Activated CD4-positive, CD25-positive, alpha-beta regulatory T cell treated with anti-CD3 and anti-CD28 coated beads, Interleukin-2, amount 50 U/mL, for 24 hours (primary cell): ENCODE data around the gene ESR2.
"Not testable (repeated sequence)": the region's sequence is repeated elsewhere in the genome, so short reads cannot be mapped to it uniquely, and the experiment has no call there.

ENCODE experiments used
- ATAC-seq, 2 donors: fragments of 150-1000 bp; cut with Tn5 transposase; one replicate each; pipeline ENCODE4 v1.10.0; 2021; ENCODE audit warnings: mild to moderate bottlenecking in 1 of 2, moderate library complexity in 1 of 2

ESR2 gene

DNA sequence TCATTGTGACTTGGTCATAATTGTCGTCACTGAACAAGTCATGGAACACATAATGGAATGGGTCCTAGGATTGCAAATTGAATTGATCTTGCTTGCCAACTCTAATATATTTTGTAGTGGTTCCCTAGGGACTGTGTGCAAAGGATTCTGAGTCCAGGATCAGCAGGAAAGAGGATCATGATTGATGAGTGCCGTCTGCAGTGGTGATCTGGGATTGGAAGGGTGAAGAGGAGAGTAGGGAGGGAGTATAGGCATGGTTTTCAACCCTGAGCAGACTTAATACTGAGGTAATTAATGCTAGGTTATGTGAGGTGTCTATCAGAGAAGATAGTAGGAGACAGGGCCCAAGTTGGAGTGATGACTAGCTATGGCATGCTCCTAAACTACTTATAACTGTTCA, 168.9 kb downstream of the ESR2 start:
- ATAC-seq, result no peak

GRCh38 chr14:64123241-64123822, 170.8 kb downstream of the ESR2 start:
- ATAC-seq, result peak; percentile 32 to 60

- no peak for ATAC-seq
Observed at GRCh38 chr14:64119980-64120379, 174.2 kb downstream of the ESR2 start.

GRCh38 chr14:64119500-64119899, 174.7 kb downstream of the ESR2 start:
- no peak for ATAC-seq

DNA sequence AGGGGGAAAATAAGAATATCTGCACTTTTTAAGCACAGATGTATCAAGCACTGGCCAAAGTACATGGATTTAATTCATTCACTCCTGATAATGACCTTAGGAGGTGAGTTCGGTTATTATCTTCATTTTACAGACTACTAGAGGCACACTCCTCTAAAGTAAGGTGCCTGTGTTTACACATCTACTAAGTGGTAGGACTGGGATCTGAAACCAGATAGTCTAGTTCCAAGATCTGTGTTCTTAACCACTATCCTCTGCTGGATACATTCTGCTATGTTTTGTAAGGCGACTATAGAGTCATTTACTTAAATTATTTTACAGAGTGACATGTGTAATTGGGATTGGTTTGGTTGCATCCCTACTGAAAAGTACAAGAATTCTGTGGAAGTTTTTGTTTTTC, 175.3 kb downstream of the ESR2 start:
- ATAC-seq, result no peak

GRCh38 chr14:64118403-64118742, 175.8 kb downstream of the ESR2 start:
- ATAC-seq, result not testable (repeated sequence)

GRCh38 chr14:64117671-64118402, 176.3 kb downstream of the ESR2 start:
- ATAC-seq, result no peak

DNA sequence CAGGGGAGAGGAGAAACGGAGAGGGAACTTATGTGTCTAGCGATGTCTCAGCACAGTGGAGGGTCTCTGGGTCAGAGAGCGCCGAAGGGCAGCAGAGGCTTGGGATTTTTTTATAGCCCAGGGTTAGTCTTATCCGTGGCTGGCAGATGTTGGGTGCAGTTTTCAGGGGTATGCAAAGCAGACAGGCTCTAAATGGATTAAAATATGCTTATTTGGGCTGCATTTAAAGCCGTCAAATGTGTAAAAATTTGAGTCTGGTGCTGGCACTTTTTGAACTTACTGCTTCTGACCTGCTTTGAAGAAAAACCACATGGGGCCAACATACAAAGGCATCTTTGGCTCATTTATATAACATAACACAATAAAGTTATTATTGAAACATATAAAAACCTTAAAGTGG, 178.8 kb downstream of the ESR2 start:
- no peak for ATAC-seq

DNA sequence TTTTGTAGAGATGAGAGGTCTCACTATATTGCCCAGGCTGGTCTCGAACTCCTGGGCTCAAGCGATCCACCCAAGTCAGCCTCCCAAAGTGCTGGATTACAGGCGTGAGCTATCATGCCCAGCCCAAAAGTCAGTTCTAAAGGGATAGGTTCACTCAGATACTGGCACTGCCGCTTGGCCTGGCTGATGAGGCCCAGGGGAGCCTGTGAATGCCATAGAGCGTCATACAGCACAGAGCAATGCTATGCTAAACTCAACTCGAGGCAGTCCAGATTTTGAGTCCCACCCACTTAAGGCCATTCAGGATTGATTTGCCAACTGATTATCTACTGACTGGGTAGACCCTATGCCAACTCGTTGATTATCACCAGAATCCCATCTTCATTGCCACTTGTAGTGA, 179.4 kb downstream of the ESR2 start:
- no peak for ATAC-seq

- no peak for ATAC-seq
Observed at GRCh38 chr14:64114166-64114565, 180.0 kb downstream of the ESR2 start.

GRCh38 chr14:64112867-64113678, 181.1 kb downstream of the ESR2 start:
- ATAC-seq, result no peak

DNA sequence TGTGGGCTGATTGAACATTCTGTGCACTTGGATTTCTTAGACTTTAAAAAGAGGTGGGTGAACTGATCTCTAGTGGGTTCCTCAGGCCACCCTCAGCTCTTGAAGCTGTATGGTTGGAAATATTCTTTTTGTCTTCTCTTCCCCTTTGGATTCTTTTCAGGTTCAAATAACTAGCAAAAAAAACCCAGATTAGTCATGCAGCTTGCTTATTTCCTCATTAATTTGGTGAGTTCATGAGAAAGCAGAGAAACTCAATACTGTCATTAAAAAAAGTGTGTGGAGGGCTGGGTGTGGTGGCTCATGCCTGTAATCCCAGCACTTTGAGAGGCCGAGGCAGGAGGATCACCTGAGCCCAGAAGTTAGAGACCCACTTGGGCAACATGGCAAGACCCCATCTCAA, 183.4 kb downstream of the ESR2 start:
- ATAC-seq, result no peak

DNA sequence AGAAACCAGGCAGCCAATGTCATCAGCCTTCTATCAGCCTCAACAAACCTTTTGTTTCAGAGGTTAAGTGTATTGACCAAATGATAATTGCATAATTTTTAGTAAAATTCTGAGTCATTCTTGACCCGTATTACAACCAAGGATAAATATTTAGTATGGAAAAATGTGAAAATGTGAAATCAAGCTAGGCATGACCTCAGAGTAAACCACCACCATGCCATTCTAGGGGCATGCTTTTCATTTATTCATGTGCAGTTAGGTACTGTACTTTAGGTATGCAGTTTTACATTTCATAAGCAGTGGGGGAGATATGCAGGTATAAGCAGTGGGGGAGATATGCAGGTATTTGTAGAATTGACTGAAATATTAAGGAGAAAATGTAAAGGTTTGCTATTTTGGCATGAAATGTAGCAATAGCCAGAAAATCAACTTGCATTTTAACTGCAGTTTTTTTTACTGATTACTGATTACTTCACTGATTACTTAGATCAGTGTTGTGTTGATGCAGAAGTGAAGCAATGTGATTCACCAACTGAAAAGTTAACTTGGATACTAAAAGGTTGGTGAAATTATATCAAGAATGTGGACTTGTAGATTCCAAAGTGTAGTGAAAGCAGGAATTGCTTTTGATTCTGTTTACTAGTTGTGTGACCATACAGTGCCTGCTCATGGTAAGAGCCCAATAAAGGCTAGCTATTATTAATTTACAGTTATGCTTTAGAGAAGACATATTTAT, 184.2 kb downstream of the ESR2 start:
- no peak for ATAC-seq

- no peak for ATAC-seq
Observed at GRCh38 chr14:64107438-64107837, 186.7 kb downstream of the ESR2 start.

- no peak for ATAC-seq
Observed at GRCh38 chr14:64098120-64098519, 196.1 kb downstream of the ESR2 start.

DNA sequence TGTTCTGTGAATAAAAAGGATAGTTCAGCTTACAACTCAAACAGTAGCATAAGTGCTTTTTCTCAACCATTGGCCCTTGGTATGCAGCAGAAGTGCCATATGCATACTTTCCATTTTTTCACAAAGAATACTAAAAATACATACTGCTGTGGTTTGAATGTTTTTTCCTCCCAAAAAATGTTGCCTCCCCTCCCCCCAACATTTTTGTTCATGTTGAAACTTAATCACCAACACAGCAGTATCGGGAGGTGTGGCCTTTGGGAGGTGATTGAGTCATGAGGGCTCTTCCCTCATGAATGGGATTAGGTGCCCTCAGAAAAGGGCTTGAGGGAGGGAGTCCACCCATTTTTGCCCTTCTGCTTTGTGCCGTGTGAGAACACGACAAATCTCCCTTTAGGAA, 198.6 kb downstream of the ESR2 start:
- ATAC-seq, result no peak

GRCh38 chr14:64092940-64093339, 201.2 kb downstream of the ESR2 start:
- no peak for ATAC-seq

DNA sequence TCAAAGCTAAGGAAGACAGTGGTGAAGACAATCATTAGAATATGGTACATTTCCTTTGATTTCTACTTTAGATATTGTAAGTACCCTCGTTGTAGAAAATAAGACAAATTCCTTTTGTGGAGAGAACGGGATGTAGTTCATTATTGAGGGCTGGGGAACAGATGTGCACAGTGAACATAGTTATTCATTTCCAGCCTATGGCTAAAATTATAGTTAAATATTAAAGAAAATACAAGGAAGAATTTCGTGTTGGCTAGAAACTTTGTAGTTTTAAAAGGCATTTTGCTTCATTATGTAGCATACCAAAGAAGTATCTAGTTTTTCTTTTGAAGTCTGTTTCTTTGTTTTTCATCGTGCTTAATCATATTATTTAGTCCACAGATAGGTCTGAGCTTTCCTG, 201.8 kb downstream of the ESR2 start:
- no peak for ATAC-seq

DNA sequence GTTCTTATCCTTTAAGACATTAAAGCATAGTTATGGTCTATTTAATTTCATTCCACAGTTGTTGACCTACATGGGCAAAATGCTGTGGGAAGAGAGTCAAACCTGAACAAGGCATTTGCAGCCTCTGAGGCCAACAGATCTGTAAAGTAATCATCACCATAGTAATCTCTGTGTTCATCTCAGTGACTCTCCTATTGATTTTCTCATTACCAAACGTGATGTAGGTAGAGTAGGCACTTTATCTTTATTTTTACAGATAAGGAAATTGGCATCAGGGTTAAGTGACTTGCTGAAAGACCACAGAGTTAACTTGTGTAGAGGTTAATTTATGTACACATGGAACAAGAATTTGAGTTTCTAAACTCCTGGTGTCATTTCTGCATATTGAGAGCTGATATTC, 203.0 kb downstream of the ESR2 start:
- ATAC-seq, result no peak

DNA sequence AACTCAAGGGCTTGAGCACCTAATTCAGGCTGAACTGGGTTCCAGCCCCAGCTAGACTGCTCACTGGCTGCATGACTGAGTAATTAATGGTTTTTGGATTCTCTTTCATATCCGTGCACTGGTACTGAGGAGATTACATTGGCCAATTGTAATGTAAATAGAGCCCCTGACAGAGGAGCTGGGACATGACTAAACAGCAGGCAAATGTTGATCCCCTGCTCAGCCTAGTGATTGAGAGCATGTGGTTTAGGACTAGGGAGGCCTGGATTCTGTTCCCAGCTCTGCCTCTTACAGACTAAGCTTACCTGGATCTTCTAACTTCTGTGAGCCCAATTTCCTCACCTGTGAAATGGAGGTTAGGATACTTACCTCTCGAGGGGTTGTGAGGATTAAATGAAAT, 204.3 kb downstream of the ESR2 start:
- no peak for ATAC-seq

DNA sequence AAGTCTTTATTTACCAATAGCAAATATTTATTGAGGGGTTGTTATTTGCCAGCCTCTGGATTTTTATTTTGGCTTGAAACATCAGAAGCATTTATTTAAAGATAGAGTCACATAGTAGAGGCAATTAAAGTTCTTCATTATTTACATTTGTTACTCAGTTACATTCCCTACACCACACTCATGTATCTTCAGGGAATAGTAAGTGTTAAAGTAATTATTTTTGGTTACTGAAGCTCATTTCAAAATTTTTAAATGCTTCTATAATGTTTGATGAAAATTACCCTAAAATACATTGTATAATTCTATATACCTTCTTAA, 205.6 kb downstream of the ESR2 start:
- no peak for ATAC-seq

- no peak for ATAC-seq
Observed at GRCh38 chr14:64082837-64083236, 211.3 kb downstream of the ESR2 start.

GRCh38 chr14:64081174-64081746, 212.9 kb downstream of the ESR2 start:
- ATAC-seq, result no peak
